GM21723 (cell line): Measurements from ENCODE around the gene SPOCK3.

Experiments
- ATAC-seq: cut with Tn5 transposase; IDR thresholded peaks from one replicate; pipeline ENCODE4 v1.9.1; 2021; ENCODE audit warnings: mild to moderate bottlenecking, moderate library complexity; ENCODE audit not compliant: unreplicated experiment

SPOCK3 gene

GRCh38 chr4:166688835-166689234 lies 545.5 kb downstream of the SPOCK3 start:
- ATAC-seq = no peak

DNA sequence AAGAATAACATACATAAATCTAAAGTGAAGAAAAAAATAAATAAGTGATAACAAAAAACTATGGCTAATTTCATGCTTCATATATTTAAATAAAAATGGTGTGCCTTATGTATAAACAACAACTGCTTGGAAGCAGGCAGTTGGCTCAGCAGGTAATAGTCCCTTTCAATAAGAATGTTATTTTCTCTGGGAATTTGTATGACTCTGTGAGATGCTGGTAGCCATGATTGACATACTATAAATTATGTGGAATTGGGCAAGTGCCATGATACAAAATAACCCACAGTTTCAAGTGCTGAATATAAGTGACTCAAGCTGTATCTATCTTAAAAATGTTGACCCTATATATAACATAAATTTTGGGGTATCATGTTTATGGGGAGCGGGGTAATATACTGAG lies 546.5 kb downstream of the SPOCK3 start:
- no peak for ATAC-seq
